ENCODE data around the gene MAU2.

MAU2 gene

DNA sequence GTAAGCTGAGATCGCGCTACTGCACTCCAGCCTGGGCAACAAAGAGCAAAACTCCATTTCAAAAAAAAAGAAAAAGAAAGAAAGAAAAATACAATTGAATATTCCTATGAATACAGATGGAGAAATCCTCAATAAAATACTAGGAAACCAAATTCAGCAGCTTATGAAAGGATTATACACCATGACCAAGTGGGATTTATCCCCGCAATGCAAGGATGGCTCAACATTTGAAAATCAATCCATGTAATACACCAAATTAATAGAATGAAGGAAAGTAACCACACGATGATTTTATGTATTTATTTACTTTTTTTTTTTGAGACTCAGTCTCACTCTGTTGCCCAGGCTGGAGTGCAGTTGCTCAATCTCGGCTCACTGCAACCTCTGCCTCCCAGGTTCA, 28.0 kb upstream of the MAU2 start:
- Histone ChIP-seq H3K27me3 (no peaks in the 10 kb centered on the region), H3K4me1 (no peaks in the 10 kb centered on the region), H3K9me3 (no peaks in the 10 kb centered on the region; the same call in 1 of the 2 replicates), H3K36me3 (peaks cover 50% of the 10 kb centered on the region), H3K4me3 (ENCODE audit: low read depth, low read length) (no peak overlapping the region)
- TF ChIP-seq CTCF (IDR thresholded peaks at IDR 0.05; ENCODE audit: low read depth, low read length), result no peak
- no peak for DNase-seq

DNA sequence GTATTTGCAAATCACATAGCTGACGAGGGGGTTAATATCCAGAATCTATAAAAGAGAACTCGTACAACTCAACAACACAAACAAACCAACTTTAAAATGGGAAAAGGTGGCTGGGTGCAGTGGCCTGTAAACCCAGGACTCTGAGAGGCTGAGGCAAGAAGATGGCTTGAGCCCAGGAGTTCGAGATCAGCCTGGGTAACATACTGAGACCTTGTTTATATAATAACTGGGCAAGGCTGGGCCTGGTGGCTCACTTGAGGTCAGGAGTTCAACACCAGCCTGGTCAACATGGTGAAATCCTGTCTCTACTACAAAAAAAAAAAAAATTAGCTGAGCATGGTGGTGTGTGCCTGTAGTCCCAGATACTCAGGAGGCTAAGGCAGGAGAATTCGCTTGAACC, 25.7 kb upstream of the MAU2 start:
- Histone ChIP-seq H3K4me1 (no peaks in the 10 kb centered on the region), H3K36me3 (peaks cover 30% of the 10 kb centered on the region), H3K27me3 (no peaks in the 10 kb centered on the region), H3K4me3 (ENCODE audit: low read depth, low read length) (no peak overlapping the region), H3K9me3 (no peaks in the 10 kb centered on the region; the same call in 1 of the 2 replicates)
- DNase-seq, result no peak
- TF ChIP-seq CTCF (IDR thresholded peaks at IDR 0.05; ENCODE audit: low read depth, low read length), result no peak

DNA sequence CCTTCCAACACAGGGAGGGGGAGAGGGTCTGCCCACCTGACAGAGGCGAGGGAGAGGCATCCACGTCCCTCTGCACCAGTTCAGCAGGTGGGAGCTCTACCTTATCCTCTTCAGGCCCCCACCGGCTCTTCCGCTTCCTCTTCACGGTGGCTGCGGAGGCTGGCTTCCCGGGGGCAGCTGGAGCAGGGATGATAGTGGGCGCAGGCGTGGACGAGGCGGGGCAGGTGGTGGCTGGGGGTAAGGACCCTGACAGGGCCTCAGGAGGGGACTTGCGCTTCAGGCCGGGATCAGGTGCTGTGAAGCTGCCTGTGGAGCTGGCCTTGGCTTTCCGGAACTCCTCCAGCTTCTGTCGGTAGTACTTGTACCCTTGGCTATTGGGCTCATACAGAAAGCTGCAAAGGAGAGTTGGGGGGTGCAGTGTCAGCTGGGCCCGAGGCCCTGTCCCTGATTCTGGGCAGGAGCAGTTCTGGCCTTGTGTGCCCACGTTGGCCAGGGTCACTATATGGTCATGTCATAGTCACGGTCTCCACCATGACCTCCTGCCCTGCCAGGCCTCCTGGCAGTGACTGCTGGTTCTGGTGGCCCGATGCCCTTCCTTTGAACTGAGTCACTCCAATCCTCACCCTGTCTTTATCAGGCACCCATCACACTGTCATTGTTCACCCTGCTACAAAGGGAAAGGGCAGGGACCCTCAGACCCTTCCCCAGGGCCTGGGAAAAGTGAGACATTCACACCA, 23.5 kb upstream of the MAU2 start:
- no peak for DNase-seq
- H3K27me3 ChIP-seq, result no peaks in the 10 kb centered on the region
- no peak for TF ChIP-seq CTCF (IDR thresholded peaks at IDR 0.05; ENCODE audit: low read depth, low read length)
- no peak overlapping the region for H3K4me3 ChIP-seq (ENCODE audit: low read depth, low read length)
- peaks cover 36% of the 10 kb centered on the region for H3K36me3 ChIP-seq
- no peaks in the 10 kb centered on the region; the same call in 1 of the 2 replicates for H3K9me3 ChIP-seq
- H3K4me1 ChIP-seq, result no peaks in the 10 kb centered on the region

DNA sequence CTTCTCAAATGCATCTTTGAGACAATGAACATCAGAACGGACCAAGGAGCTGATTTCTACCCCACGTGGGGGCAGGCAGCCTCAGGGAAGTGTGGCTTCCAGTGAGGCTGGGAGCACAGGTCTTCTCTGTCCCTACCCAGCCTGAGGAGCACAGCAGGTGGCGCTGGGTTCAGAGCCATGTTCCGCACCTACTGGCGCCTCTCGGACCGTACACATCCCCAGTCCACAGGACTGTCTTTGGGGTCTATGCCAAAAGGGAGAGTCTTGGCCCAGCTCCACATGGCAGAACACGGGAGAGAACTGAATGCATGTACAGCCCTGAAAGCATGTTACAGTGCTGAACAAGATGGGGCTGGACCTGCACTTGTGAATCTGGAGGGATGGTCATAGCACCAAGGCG, 22.9 kb upstream of the MAU2 start:
- H3K4me3 ChIP-seq (ENCODE audit: low read depth, low read length), result no peak overlapping the region
- H3K4me1 ChIP-seq, result no peaks in the 10 kb centered on the region
- H3K27me3 ChIP-seq, result no peaks in the 10 kb centered on the region
- no peaks in the 10 kb centered on the region; the same call in 1 of the 2 replicates for H3K9me3 ChIP-seq
- no peak for TF ChIP-seq CTCF (IDR thresholded peaks at IDR 0.05; ENCODE audit: low read depth, low read length)
- peaks cover 36% of the 10 kb centered on the region for H3K36me3 ChIP-seq
- DNase-seq, result no peak

DNA sequence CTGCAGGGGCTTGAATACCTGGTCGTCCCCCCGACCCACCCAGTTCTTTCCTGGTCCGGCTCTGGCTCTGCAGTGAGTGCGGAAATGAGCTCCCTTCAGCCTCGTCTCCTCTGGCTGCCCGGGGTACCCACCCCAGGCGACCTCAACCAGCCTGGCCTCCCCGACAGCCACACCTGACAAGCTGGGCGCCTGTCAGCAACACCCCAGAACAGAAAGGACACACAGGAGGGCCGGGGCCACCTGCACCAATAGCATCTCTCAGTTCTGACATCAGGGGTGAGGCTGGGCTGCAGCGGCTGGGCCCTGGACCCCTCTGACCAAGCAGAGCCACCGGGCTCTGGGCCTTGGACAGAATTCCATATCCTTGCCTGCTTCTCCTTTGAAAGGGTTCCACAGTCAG, 20.0 kb upstream of the MAU2 start:
- Histone ChIP-seq H3K36me3 (peaks cover 31% of the 10 kb centered on the region), H3K9me3 (no peaks in the 10 kb centered on the region), H3K4me3 (ENCODE audit: low read depth, low read length) (no peak overlapping the region), H3K4me1 (peaks cover 10% of the 10 kb centered on the region), H3K27me3 (no peaks in the 10 kb centered on the region)
- no peak for TF ChIP-seq CTCF (IDR thresholded peaks at IDR 0.05; ENCODE audit: low read depth, low read length)
- DNase-seq, result no peak

DNA sequence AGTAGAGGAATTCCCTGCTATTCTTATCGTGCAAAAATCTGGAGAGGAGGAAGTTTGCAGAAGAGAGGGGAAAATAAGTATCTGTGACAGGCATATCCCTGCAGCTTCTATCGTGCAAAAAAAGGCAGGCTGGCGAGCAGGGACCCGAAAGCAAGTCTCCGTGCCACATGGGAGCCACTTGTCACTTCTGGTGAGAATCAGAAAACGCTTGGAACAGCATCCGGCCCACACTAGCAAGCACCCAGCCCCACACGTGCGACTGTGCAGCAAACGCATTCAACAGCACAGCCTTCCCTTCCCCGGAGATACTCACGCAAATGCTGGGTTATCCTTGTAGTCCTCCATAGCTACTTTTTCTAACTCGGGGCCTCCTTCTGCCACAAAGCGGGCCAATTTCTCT, 17.2 kb upstream of the MAU2 start:
- TF ChIP-seq CTCF (IDR thresholded peaks at IDR 0.05; ENCODE audit: low read depth, low read length), result no peak
- no peak for DNase-seq
- Histone ChIP-seq H3K9me3 (no peaks in the 10 kb centered on the region), H3K4me1 (peaks cover 10% of the 10 kb centered on the region), H3K36me3 (peaks cover 37% of the 10 kb centered on the region), H3K27me3 (no peaks in the 10 kb centered on the region), H3K4me3 (ENCODE audit: low read depth, low read length) (no peak overlapping the region)
